ENCODE measurements around the gene PRKCH.

PRKCH gene

GRCh38 chr14:61435563-61436337, 114.4 kb downstream of the PRKCH start:
- Histone ChIP-seq H3K4me3 (ENCODE audit: low read depth, low read length) (no peak overlapping the region), H3K36me3 (ENCODE audit: control insufficient read depth in 2 of 2, insufficient read depth in 1 of 2, low read length in 2 of 2) (no peaks in the 10 kb centered on the region), H3K27ac (ENCODE audit: extremely low read depth, low read depth, low read length) (no peak overlapping the region), H3K9me3 (ENCODE audit: control insufficient read depth, insufficient read depth, low read depth, low read length) (no peaks in the 10 kb centered on the region), H3K4me1 (ENCODE audit: control insufficient read depth, insufficient read depth, low read length) (peaks cover 24% of the 10 kb centered on the region)
- ChIA-PET POLR2A (no interaction called here), CTCF (no interaction called here)
- peak; percentile 77 for TF ChIP-seq ZNF24 (tag by site-specific recombination; IDR thresholded peaks at IDR 0.05)
- TF ChIP-seq GLI2 (tag by site-specific recombination; IDR thresholded peaks at IDR 0.05; ENCODE audit: borderline replicate concordance, low read depth): no peak
- no peak for TF ChIP-seq ZNF558 (tag by site-specific recombination; IDR thresholded peaks at IDR 0.05)
- peak; percentile 43 for TF ChIP-seq ZBTB17 (tag by site-specific recombination; IDR thresholded peaks at IDR 0.05)
- no peak for TF ChIP-seq BCL11A (tag by site-specific recombination; IDR thresholded peaks at IDR 0.05; ENCODE audit: low read depth)

GRCh38 chr14:61437381-61437780, 116.0 kb downstream of the PRKCH start:
- H3K4me1 ChIP-seq (ENCODE audit: control insufficient read depth, insufficient read depth, low read length): peaks cover 24% of the 10 kb centered on the region
- no peak for TF ChIP-seq ZNF621 (tag by site-specific recombination; IDR thresholded peaks at IDR 0.05)
- TF ChIP-seq SCRT2 (tag by site-specific recombination; IDR thresholded peaks at IDR 0.05): no peak
- TF ChIP-seq PRDM6 (tag by site-specific recombination; IDR thresholded peaks at IDR 0.05): peak; percentile 70
- TF ChIP-seq ATF2 (tag by site-specific recombination; IDR thresholded peaks at IDR 0.05; ENCODE audit: low read depth): no peak
- no peak for TF ChIP-seq TSHZ1 (tag by site-specific recombination; IDR thresholded peaks at IDR 0.05; ENCODE audit: borderline replicate concordance)
- TF ChIP-seq ZNF292 (tag by site-specific recombination; IDR thresholded peaks at IDR 0.05; ENCODE audit: borderline replicate concordance, low read depth): no peak
- no peak for TF ChIP-seq ZNF221 (tag by site-specific recombination; IDR thresholded peaks at IDR 0.05; ENCODE audit: borderline replicate concordance)
- TF ChIP-seq OSR2 (tag by site-specific recombination; IDR thresholded peaks at IDR 0.05): peak; percentile 12; the same call in 1 of the 2 replicates
- TF ChIP-seq BCL11B (tag by site-specific recombination; IDR thresholded peaks at IDR 0.05; ENCODE audit: low read depth): no peak
- H3K27ac ChIP-seq (ENCODE audit: extremely low read depth, low read depth, low read length): no peak overlapping the region
- POLR2A ChIA-PET: no interaction called here
- CTCF ChIA-PET: interaction anchor here (0.6 kb wide), 1 partner anchor 402 kb away, joined by 4 read pairs; no protein-coding TSS in a partner anchor
- H3K9me3 ChIP-seq (ENCODE audit: control insufficient read depth, insufficient read depth, low read depth, low read length): no peaks in the 10 kb centered on the region
- H3K36me3 ChIP-seq (ENCODE audit: control insufficient read depth in 2 of 2, insufficient read depth in 1 of 2, low read length in 2 of 2): no peaks in the 10 kb centered on the region
- H3K4me3 ChIP-seq (ENCODE audit: low read depth, low read length): no peak overlapping the region

- ChIA-PET CTCF (interaction anchor here (1.2 kb wide), 1 partner anchor 141 kb away, joined by 4 read pairs; no protein-coding TSS in a partner anchor), POLR2A (no interaction called here)
- no peaks in the 10 kb centered on the region for H3K36me3 ChIP-seq (ENCODE audit: control insufficient read depth in 2 of 2, insufficient read depth in 1 of 2, low read length in 2 of 2)
- H3K27ac ChIP-seq (ENCODE audit: extremely low read depth, low read depth, low read length): no peak overlapping the region
- no peak overlapping the region for H3K4me3 ChIP-seq (ENCODE audit: low read depth, low read length)
- no peaks in the 10 kb centered on the region for H3K9me3 ChIP-seq (ENCODE audit: control insufficient read depth, insufficient read depth, low read depth, low read length)
- peaks cover 24% of the 10 kb centered on the region for H3K4me1 ChIP-seq (ENCODE audit: control insufficient read depth, insufficient read depth, low read length)
- TF ChIP-seq ZNF639 (tag by site-specific recombination; IDR thresholded peaks at IDR 0.05) (no peak), ZNF341 (tag by site-specific recombination; IDR thresholded peaks at IDR 0.05; ENCODE audit: low read depth) (peak; percentile 60; the same call in 1 of the 2 replicates)
Measured at GRCh38 chr14:61438036-61438435, 116.7 kb downstream of the PRKCH start.
